ENCODE results near the gene GRIPAP1. TPM values are rescaled to one million over a fixed set of nuclear protein-coding genes. Genes with fewer than 3 reads are reported as not detected.
"Not testable (repeated sequence)": the region's sequence is repeated elsewhere in the genome, so short reads cannot be mapped to it uniquely, and the experiment has no call there.

GRIPAP1 gene
- total RNA-seq, 1 donor from 2014 or later, result 86.5 TPM

DNA sequence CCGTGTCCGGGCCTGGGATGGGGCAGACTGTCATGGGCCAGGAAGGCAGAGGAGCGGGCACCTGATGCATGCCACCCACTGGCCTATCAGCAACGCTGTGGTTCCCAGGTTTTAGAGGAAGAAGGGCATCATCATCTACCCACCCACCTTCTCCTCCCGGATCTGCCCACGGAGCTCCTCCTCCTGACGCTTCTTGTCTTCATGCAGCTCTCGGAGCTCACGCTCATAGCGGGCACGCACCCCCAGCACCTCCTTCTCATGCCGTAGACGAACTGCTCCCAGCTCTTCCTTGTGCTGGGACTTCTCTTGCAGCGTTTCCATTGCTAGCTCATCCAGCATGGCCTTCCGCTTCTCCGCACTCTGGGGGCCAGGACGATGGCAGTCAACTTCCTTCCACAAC, 19.0 kb downstream of the GRIPAP1 start:
- Mint-ChIP-seq H3K4me1 (ENCODE audit: low read depth) (no peaks in the 10 kb centered on the region), H3K9me3 (no peaks in the 10 kb centered on the region), H3K36me3 (ENCODE audit: low read depth) (peaks cover 45% of the 10 kb centered on the region), H3K27ac (no peak overlapping the region), H3K27me3 (ENCODE audit: low read depth) (no peaks in the 10 kb centered on the region), H3K4me3 (ENCODE audit: low read depth) (no peak overlapping the region)
- intact Hi-C loops (cut with micrococcal nuclease), result no loop called here
- no peak for DNase-seq (ENCODE audit: low spot score)

- DNase-seq (ENCODE audit: low spot score), result no peak
- H3K4me3 Mint-ChIP-seq (ENCODE audit: low read depth), result no peak overlapping the region
- intact Hi-C loops (cut with micrococcal nuclease), result no loop called here
- no peaks in the 10 kb centered on the region for H3K4me1 Mint-ChIP-seq (ENCODE audit: low read depth)
- H3K9me3 Mint-ChIP-seq, result no peaks in the 10 kb centered on the region
- H3K27ac Mint-ChIP-seq, result no peak overlapping the region
- H3K27me3 Mint-ChIP-seq (ENCODE audit: low read depth), result no peaks in the 10 kb centered on the region
- peaks cover 46% of the 10 kb centered on the region for H3K36me3 Mint-ChIP-seq (ENCODE audit: low read depth)
Measured at GRCh38 chrX:48981178-48981577, 20.9 kb downstream of the GRIPAP1 start.

GRCh38 chrX:48980341-48980740, 21.7 kb downstream of the GRIPAP1 start:
- DNase-seq (ENCODE audit: low spot score); H3K9me3 Mint-ChIP-seq; H3K27ac Mint-ChIP-seq; H3K4me3 Mint-ChIP-seq (ENCODE audit: low read depth); H3K27me3 Mint-ChIP-seq (ENCODE audit: low read depth); H3K4me1 Mint-ChIP-seq (ENCODE audit: low read depth); intact Hi-C loops (cut with micrococcal nuclease): not testable (repeated sequence)
- peaks cover 45% of the 10 kb centered on the region for H3K36me3 Mint-ChIP-seq (ENCODE audit: low read depth)

- Mint-ChIP-seq H3K36me3 (ENCODE audit: low read depth) (peaks cover 45% of the 10 kb centered on the region), H3K9me3 (no peaks in the 10 kb centered on the region), H3K4me3 (ENCODE audit: low read depth) (no peak overlapping the region), H3K4me1 (ENCODE audit: low read depth) (peaks cover under 1% of the 10 kb centered on the region), H3K27me3 (ENCODE audit: low read depth) (no peaks in the 10 kb centered on the region), H3K27ac (no peak overlapping the region)
- intact Hi-C loops (cut with micrococcal nuclease), result no loop called here
- DNase-seq (ENCODE audit: low spot score), result no peak
Measured at GRCh38 chrX:48978226-48978625, 23.8 kb downstream of the GRIPAP1 start.

- intact Hi-C loops (cut with micrococcal nuclease), result no loop called here
- Mint-ChIP-seq H3K4me1 (ENCODE audit: low read depth) (peaks cover 12% of the 10 kb centered on the region), H3K27ac (no peak overlapping the region), H3K4me3 (ENCODE audit: low read depth) (no peak overlapping the region), H3K9me3 (no peaks in the 10 kb centered on the region), H3K27me3 (ENCODE audit: low read depth) (no peaks in the 10 kb centered on the region), H3K36me3 (ENCODE audit: low read depth) (peaks cover 47% of the 10 kb centered on the region)
- no peak for DNase-seq (ENCODE audit: low spot score)
Measured at GRCh38 chrX:48976086-48976485, 26.0 kb downstream of the GRIPAP1 start.

DNA sequence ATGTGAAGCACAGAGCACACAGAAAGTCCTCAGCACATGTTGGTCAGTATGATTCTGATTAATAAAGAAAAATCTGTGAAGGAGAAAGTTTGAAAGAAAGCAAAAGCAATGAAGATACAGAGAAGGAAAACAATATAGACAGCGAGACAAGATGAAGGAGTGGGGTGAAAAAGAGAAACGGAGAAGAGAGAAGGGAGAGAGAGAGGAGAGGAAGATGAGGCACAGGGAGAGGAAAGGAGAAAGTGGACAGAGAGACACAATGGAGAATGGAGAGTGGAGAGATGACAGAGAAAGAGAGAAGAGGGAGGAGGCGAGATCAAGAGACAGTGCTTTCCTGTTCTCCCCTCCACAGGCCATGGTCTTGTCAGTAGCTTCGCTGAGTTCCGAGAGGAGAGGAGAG, 26.5 kb downstream of the GRIPAP1 start:
- H3K4me3 Mint-ChIP-seq (ENCODE audit: low read depth), result no peak overlapping the region
- H3K36me3 Mint-ChIP-seq (ENCODE audit: low read depth), result peaks cover 42% of the 10 kb centered on the region
- peaks cover 12% of the 10 kb centered on the region for H3K4me1 Mint-ChIP-seq (ENCODE audit: low read depth)
- no peaks in the 10 kb centered on the region for H3K9me3 Mint-ChIP-seq
- intact Hi-C loops (cut with micrococcal nuclease), result no loop called here
- H3K27me3 Mint-ChIP-seq (ENCODE audit: low read depth), result no peaks in the 10 kb centered on the region
- H3K27ac Mint-ChIP-seq, result peak overlapping the region; percentile 34
- no peak for DNase-seq (ENCODE audit: low spot score)

GRCh38 chrX:48975041-48975440, 27.0 kb downstream of the GRIPAP1 start:
- no peaks in the 10 kb centered on the region for H3K27me3 Mint-ChIP-seq (ENCODE audit: low read depth)
- peaks cover 12% of the 10 kb centered on the region for H3K4me1 Mint-ChIP-seq (ENCODE audit: low read depth)
- peaks cover 38% of the 10 kb centered on the region for H3K36me3 Mint-ChIP-seq (ENCODE audit: low read depth)
- H3K9me3 Mint-ChIP-seq, result no peaks in the 10 kb centered on the region
- intact Hi-C loops (cut with micrococcal nuclease), result no loop called here
- no peak overlapping the region for H3K27ac Mint-ChIP-seq
- DNase-seq (ENCODE audit: low spot score), result no peak
- H3K4me3 Mint-ChIP-seq (ENCODE audit: low read depth), result no peak overlapping the region

DNA sequence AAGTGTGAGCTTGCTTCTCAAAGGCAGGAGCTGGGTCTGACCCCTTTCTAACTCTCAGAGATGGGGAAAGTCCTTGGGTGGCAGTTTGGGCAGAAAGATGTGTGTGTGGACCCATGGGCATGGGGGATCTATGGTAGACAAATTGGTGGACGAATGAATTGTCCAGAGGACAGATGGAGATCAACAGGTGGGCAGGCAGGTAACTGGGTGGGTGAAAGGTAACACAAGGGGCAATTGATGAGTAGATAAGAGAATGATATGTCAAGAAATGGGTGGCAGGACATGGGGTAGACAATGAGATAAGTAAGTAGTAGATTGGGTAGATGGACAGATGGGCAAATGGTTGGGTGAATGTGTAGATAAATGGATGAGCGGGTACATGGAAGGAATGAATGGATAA, 27.5 kb downstream of the GRIPAP1 start:
- Mint-ChIP-seq H3K9me3 (no peaks in the 10 kb centered on the region), H3K27ac (no peak overlapping the region), H3K36me3 (ENCODE audit: low read depth) (peaks cover 36% of the 10 kb centered on the region), H3K27me3 (ENCODE audit: low read depth) (no peaks in the 10 kb centered on the region), H3K4me3 (ENCODE audit: low read depth) (no peak overlapping the region), H3K4me1 (ENCODE audit: low read depth) (peaks cover 12% of the 10 kb centered on the region)
- intact Hi-C loops (cut with micrococcal nuclease), result no loop called here
- DNase-seq (ENCODE audit: low spot score), result no peak

- H3K9me3 Mint-ChIP-seq, result no peaks in the 10 kb centered on the region
Measured at GRCh38 chrX:48974033-48974432, 28.0 kb downstream of the GRIPAP1 start.

GRCh38 chrX:48972220-48973164, 29.6 kb downstream of the GRIPAP1 start:
- Mint-ChIP-seq H3K9me3 (no peaks in the 10 kb centered on the region), H3K27ac (no peak overlapping the region), H3K4me1 (ENCODE audit: low read depth) (peaks cover 12% of the 10 kb centered on the region), H3K36me3 (ENCODE audit: low read depth) (peaks cover 24% of the 10 kb centered on the region), H3K27me3 (ENCODE audit: low read depth) (no peaks in the 10 kb centered on the region), H3K4me3 (ENCODE audit: low read depth) (no peak overlapping the region)
- peak; percentile 10 for DNase-seq (ENCODE audit: low spot score)
- intact Hi-C loops (cut with micrococcal nuclease), result no loop called here

More at GRCh38 chrX:48974033-48974432, 28.0 kb downstream of the GRIPAP1 start:
- intact Hi-C loops (cut with micrococcal nuclease), result no loop called here
- no peak for DNase-seq (ENCODE audit: low spot score)
- H3K27ac Mint-ChIP-seq, result no peak overlapping the region
- H3K27me3 Mint-ChIP-seq (ENCODE audit: low read depth), result no peaks in the 10 kb centered on the region
- H3K36me3 Mint-ChIP-seq (ENCODE audit: low read depth), result peaks cover 36% of the 10 kb centered on the region
- H3K4me3 Mint-ChIP-seq (ENCODE audit: low read depth), result no peak overlapping the region
- peaks cover 12% of the 10 kb centered on the region for H3K4me1 Mint-ChIP-seq (ENCODE audit: low read depth)

DNA sequence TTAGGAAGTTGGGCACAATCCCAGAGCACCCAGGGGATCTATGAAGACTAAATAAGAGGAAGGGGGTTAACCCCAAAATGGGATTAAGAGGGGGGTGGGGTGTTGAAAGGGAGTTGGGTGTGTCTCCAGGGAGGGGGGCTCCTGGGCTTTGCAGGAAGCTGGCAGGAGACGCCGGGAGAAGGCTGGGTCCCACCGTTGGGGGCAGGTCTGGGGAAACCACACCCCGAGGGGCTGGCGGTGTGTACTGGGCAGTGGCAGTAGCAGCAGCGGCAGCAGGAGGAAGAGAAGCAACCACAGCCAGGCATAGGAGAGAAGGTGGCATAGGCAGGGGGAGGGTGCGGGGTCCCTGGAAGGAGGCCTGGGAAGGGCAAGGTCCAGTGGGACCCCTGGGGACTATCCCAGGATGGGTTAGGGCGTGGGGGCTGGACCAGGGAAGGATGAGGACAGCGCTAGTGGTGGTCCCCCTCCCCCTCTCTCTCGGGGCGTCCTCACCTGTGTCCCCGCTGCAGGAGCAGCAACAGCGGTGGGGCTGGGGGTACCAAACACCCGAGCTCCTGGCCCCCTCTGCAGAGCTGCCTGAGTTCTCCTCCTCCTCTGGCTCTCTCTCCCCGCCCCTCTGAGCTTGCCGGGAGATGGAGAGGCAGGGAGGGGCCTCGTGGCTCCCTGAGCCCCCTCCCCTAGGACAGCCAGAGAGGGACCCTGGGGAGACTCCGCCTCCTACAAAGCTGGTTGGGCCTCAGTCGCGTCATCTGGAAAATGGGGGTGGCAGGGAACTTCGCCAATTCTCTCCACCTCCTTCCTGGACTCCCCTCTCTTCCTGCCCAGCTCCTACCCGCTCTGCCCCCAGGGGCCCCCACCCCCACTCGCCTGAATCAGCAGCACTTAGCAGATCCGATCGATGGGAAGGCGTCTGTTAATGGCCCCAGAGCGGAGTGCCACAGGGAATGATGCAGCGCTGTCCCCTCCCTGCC, 30.5 kb downstream of the GRIPAP1 start, which contains the start of gene KCND1:
Gene KCND1, minus strand, starts transcription at position 596 of the 971 bp plus-strand sequence. CDS start 1,573 bp downstream, outside the sequence.
- no peaks in the 10 kb centered on the region for H3K9me3 Mint-ChIP-seq
- no peak within 1 kb of the TSS for H3K4me3 Mint-ChIP-seq (ENCODE audit: low read depth)
- H3K27me3 Mint-ChIP-seq (ENCODE audit: low read depth), result no peaks in the 10 kb centered on the region
- H3K27ac Mint-ChIP-seq, result no peak within 1 kb of the TSS
- DNase-seq (ENCODE audit: low spot score), result no peak
- H3K36me3 Mint-ChIP-seq (ENCODE audit: low read depth), result peaks cover 24% of the 10 kb centered on the region
- H3K4me1 Mint-ChIP-seq (ENCODE audit: low read depth), result peaks cover 12% of the 10 kb centered on the region
- intact Hi-C loops (cut with micrococcal nuclease), result no loop called here

DNA sequence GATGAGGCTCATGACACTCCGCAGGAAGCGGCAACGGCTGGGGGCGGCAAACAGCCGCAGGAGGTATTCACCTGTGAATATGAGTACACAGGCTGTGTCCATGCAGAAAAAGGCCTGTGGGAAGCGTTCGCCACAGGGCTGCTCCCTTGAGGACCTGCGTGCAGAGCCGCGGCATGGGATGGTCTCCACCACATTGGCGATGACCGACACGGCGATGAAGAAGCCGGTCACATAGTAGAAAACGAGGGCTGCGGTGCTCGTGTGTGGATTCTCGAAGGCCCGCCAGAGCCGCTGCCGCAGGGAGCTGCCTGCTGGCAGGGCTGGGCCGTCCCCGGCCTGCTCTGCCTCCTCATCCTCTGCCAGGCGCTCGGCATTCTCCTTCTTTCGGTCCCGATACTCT, 32.6 kb downstream of the GRIPAP1 start:
- H3K36me3 Mint-ChIP-seq (ENCODE audit: low read depth), result peaks cover 13% of the 10 kb centered on the region
- no peak overlapping the region for H3K27ac Mint-ChIP-seq
- no peaks in the 10 kb centered on the region for H3K27me3 Mint-ChIP-seq (ENCODE audit: low read depth)
- H3K4me3 Mint-ChIP-seq (ENCODE audit: low read depth), result no peak overlapping the region
- DNase-seq (ENCODE audit: low spot score), result no peak
- H3K9me3 Mint-ChIP-seq, result no peaks in the 10 kb centered on the region
- intact Hi-C loops (cut with micrococcal nuclease), result no loop called here
- H3K4me1 Mint-ChIP-seq (ENCODE audit: low read depth), result peaks cover 12% of the 10 kb centered on the region

All from activated T-helper 2 cell treated with anti-CD3 and anti-CD28 coated beads, Interferon-gamma antibody, Interleukin-2, Interleukin-4, amounts not matched to agents 10 μg/mL and 5 μg/mL and 100 μg/mL, durations not matched to agents 14 hours and 24 hours and 36 hours (primary cell).